ENCODE measurements around the gene LIN7A.

Gene LIN7A

GRCh38 chr12:80745851-80746505, 191.8 kb downstream of the LIN7A start:
- DNase-seq: no peak

All from NCI-H1436 treated with DMSO at 0.1 percent for 48 hours (cell line).